ENCODE measurements around the gene IGFN1. TPM values are rescaled to one million over a fixed set of nuclear protein-coding genes. Genes with fewer than 3 reads are reported as not detected.

The IGFN1 gene
- total and polyA plus RNA-seq, 2 of the 8 experiments (the other 6 are each of a cell fraction or from before 2014, with no cell fraction given), result not detected

GRCh38 chr1:201268604-201269151, 78.1 kb downstream of the IGFN1 start:
- no peaks in the 10 kb centered on the region; the same call in 1 of the 2 replicates for H3K23me2 ChIP-seq (ENCODE audit: low read depth, low read length)
- DNase-seq (ENCODE audit: low read depth in 1 of 2, low spot score in 2 of 2) (no peak), FAIRE-seq (no peak)
- H3K23ac ChIP-seq (ENCODE audit: insufficient read length), result no peak overlapping the region
- H3K9me3 ChIP-seq (ENCODE audit: insufficient read depth in 2 of 2, low read depth in 1 of 2, low read length in 1 of 2), result no peaks in the 10 kb centered on the region
- H3K4me1 ChIP-seq (replicated peaks in 1 of 4; ENCODE audit: control insufficient read depth in 3 of 4, insufficient read depth in 4 of 4, low read length in 3 of 4), result peaks cover 0 to 4% (median 0%) of the 10 kb centered on the region in 4 experiments; a peak in 2 of 7 replicates
- H3K56ac ChIP-seq (replicated peaks; ENCODE audit: insufficient read length, low read depth, low read length), result no peak overlapping the region
- H3K18ac ChIP-seq (ENCODE audit: extremely low read depth, low read length), result peak overlapping the region; percentile 10; the same call in 1 of the 2 replicates
- H4K5ac ChIP-seq (ENCODE audit: insufficient read length, low read depth, low read length), result no peak overlapping the region
- H2BK15ac ChIP-seq (ENCODE audit: low read length), result no peak overlapping the region
- no peak overlapping the region for H2AK5ac ChIP-seq (ENCODE audit: low read depth, low read length)
- H3K4me3 ChIP-seq (ENCODE audit: extremely low read depth in 1 of 4, insufficient read depth in 2 of 4, low read depth in 3 of 4, low read length in 4 of 4), result no peak overlapping the region
- no peaks in the 10 kb centered on the region; a peak in 1 of 7 replicates for H3K27me3 ChIP-seq (replicated peaks in 1 of 4; ENCODE audit: control insufficient read depth in 3 of 4, extremely low read depth in 1 of 4, insufficient read depth in 3 of 4, low read length in 3 of 4)
- no peak overlapping the region for H3K4me2 ChIP-seq (ENCODE audit: insufficient read depth in 1 of 2, low read depth in 2 of 2, low read length in 2 of 2)
- H3K9ac ChIP-seq (replicated peaks in 1 of 4; ENCODE audit: extremely low read depth in 1 of 4, low read depth in 3 of 4, low read length in 3 of 4), result no peak overlapping the region; a peak in 1 of 7 replicates
- H2BK120ac ChIP-seq (replicated peaks; ENCODE audit: low read depth, low read length), result no peak overlapping the region
- WGBS, 2 experiments (ENCODE audit: extremely low coverage in 1 of 2, insufficient coverage in 1 of 2, insufficient read length in 1 of 2, insufficient replicate concordance in 2 of 2, low coverage in 1 of 2, low lambda C conversion rate in 2 of 2, missing lambda C conversion rate in 1 of 2), result 74% methylated on average over 12 of the region's 12 CpGs; no CpG with 5 or more reads in 1 of the 2 experiments
- POLR2A ChIA-PET (ENCODE audit: partially characterized antibody), result no interaction called here
- CTCF ChIA-PET (ENCODE audit: partially characterized antibody), result interaction anchor here (0.7 to 2.9 kb wide), 6 partner anchors 9 to 195 kb away, joined by 3 to 11 read pairs (median 3); no protein-coding TSS in a partner anchor
- H3K79me1 ChIP-seq (ENCODE audit: low read depth, low read length), result no peaks in the 10 kb centered on the region
- H3K36me3 ChIP-seq (ENCODE audit: control insufficient read depth in 2 of 4, insufficient read depth in 4 of 4, low read length in 3 of 4), result no peaks in the 10 kb centered on the region
- peak overlapping the region; percentile 34; the same call in 1 of the 2 replicates for H2BK20ac ChIP-seq (ENCODE audit: low read length)
- no peak overlapping the region for H2BK12ac ChIP-seq (ENCODE audit: low read depth, low read length)
- H4K91ac ChIP-seq (replicated peaks; ENCODE audit: insufficient read length, low read length), result no peak overlapping the region
- no peaks in the 10 kb centered on the region for H3K79me2 ChIP-seq (ENCODE audit: control insufficient read depth in 1 of 2, insufficient read depth in 2 of 2, low read length in 2 of 2)
- H2AFZ ChIP-seq (ENCODE audit: low read length), result no peak overlapping the region; the same call in 1 of the 2 replicates
- no peak overlapping the region for H3K27ac ChIP-seq (ENCODE audit: low read depth, low read length)
- H2BK5ac ChIP-seq (ENCODE audit: low read depth, low read length), result no peak overlapping the region
- H3K14ac ChIP-seq (ENCODE audit: insufficient read length), result no peak overlapping the region
- no peak overlapping the region for H3K4ac ChIP-seq (replicated peaks; ENCODE audit: insufficient read length, low read depth, low read length)
- no peaks in the 10 kb centered on the region for H4K20me1 ChIP-seq (replicated peaks in 1 of 2; ENCODE audit: control insufficient read depth in 1 of 2, insufficient read depth in 2 of 2, low read length in 2 of 2)
- H4K8ac ChIP-seq (ENCODE audit: extremely low read depth, insufficient read depth, low read length), result no peak overlapping the region
- no peak for TF ChIP-seq GABPA (IDR thresholded peaks at IDR 0.05; ENCODE audit: borderline replicate concordance, insufficient read depth, low read length)
- no peak for TF ChIP-seq NANOG (IDR thresholded peaks at IDR 0.05; ENCODE audit: insufficient read depth, low read depth, low read length, poor library complexity, severe bottlenecking)
- TF ChIP-seq CBX8 (IDR thresholded peaks at IDR 0.05; ENCODE audit: borderline replicate concordance, low read depth, low read length), result no peak
- no peak for TF ChIP-seq KDM4A (IDR thresholded peaks at IDR 0.05; ENCODE audit: low read depth, low read length, severe bottlenecking)
- no peak for TF ChIP-seq KDM5A (IDR thresholded peaks at IDR 0.05; ENCODE audit: low read length)
- no peak for TF ChIP-seq EP300 (IDR thresholded peaks at IDR 0.05; ENCODE audit: borderline replicate concordance in 1 of 2, low read depth in 2 of 2, low read length in 2 of 2)
- no peak for TF ChIP-seq TEAD4 (IDR thresholded peaks at IDR 0.05; ENCODE audit: low read depth, low read length)
- no peak for TF ChIP-seq POLR2A (IDR thresholded peaks at IDR 0.05; ENCODE audit: control extremely low read depth in 1 of 2, low read depth in 2 of 2, low read length in 2 of 2)
- TF ChIP-seq SP2 (IDR thresholded peaks at IDR 0.05; ENCODE audit: low read length), result no peak
- TF ChIP-seq CBX5 (IDR thresholded peaks at IDR 0.05; ENCODE audit: low read depth, low read length), result no peak
- no peak for TF ChIP-seq FOSL1 (IDR thresholded peaks at IDR 0.05; ENCODE audit: insufficient read depth, low read depth, low read length)
- no peak for TF ChIP-seq GTF2F1 (IDR thresholded peaks at IDR 0.05; ENCODE audit: borderline replicate concordance, low read depth, low read length)
- TF ChIP-seq KDM1A (IDR thresholded peaks at IDR 0.05; ENCODE audit: borderline replicate concordance, low read length), result no peak

Measured in H1 (cell line).